ENCODE data around the gene TRAPPC2. TPM values are rescaled to one million over a fixed set of nuclear protein-coding genes. Genes with fewer than 3 reads are reported as not detected.

The TRAPPC2 gene
- total and polyA plus RNA-seq, 2 of the 13 experiments (the other 11 are each of a cell fraction or from before 2014, with no cell fraction given) = 4.4 to 8.1 TPM

- H3K27ac ChIP-seq (ENCODE audit: extremely low read length, insufficient read depth, low read length) = no peak overlapping the region
- H4K20me1 ChIP-seq (ENCODE audit: insufficient read depth, low read length) = no peaks in the 10 kb centered on the region
- no TSS peak for BruUV-seq (replicated peaks)
- in situ Hi-C loops (cut with HindIII; ENCODE audit: extremely low pct_ligation_motif_present, low pct_unique_long_range_greater_than_20kb) = no loop called here
- ChIA-PET CTCF (ENCODE audit: low intra/inter-chr PET ratio, low total read pairs) (no interaction called here), POLR2A (no interaction called here)
- no peak overlapping the region for H3K4me2 ChIP-seq (ENCODE audit: low read depth, low read length)
- no peaks in the 10 kb centered on the region for H3K79me2 ChIP-seq (ENCODE audit: insufficient read depth, low read length)
- no peaks in the 10 kb centered on the region for H3K9me3 ChIP-seq (ENCODE audit: low read length)
- ATAC-seq (no peak), DNase-seq (ENCODE audit: low spot score) (no peak), FAIRE-seq (no peak)
- H3K27me3 ChIP-seq (ENCODE audit: control insufficient read depth in 1 of 2, insufficient read depth in 2 of 2, low read length in 2 of 2) = no peaks in the 10 kb centered on the region
- intact Hi-C loops (cut with micrococcal nuclease; ENCODE audit: unreplicated experiment) = no loop called here
- no peak overlapping the region for H3K4me3 ChIP-seq (replicated peaks in 1 of 3; ENCODE audit: insufficient read depth in 1 of 3, low read depth in 2 of 3, low read length in 3 of 3)
- H3K36me3 ChIP-seq (replicated peaks in 1 of 2; ENCODE audit: control insufficient read depth in 1 of 2, insufficient read depth in 2 of 2, low read length in 2 of 2) = no peaks in the 10 kb centered on the region
- TF ChIP-seq SATB2 (CRISPR knock-in tag; IDR thresholded peaks at IDR 0.05) (no peak), ZNF577 (CRISPR knock-in tag; IDR thresholded peaks at IDR 0.05; ENCODE audit: borderline replicate concordance, low read depth) (no peak), RBM22 (optimal IDR thresholded peaks at IDR 0.05; ENCODE audit: low read length) (no peak), SIN3A (IDR thresholded peaks at IDR 0.05; ENCODE audit: borderline replicate concordance, low read depth, low read length) (no peak), ZBTB7A (CRISPR knock-in tag; IDR thresholded peaks at IDR 0.05) (no peak), ZNF230 (CRISPR knock-in tag; IDR thresholded peaks at IDR 0.05) (no peak)
- no peak overlapping the region for H3K9ac ChIP-seq (ENCODE audit: insufficient read depth, low read depth, low read length)
- H2AFZ ChIP-seq (ENCODE audit: low read length) = no peak overlapping the region
- H3K4me1 ChIP-seq (ENCODE audit: insufficient read depth, low read length) = 0 out of 2 replicates have a peak, but pooled peaks cover 6% of the 10 kb centered on the region
These were observed 66.5 kb downstream of the TRAPPC2 start for GRCh38 chrX:13667919-13668318.

- no TSS peak for BruUV-seq (replicated peaks)
- no peak for DNase-seq (ENCODE audit: low spot score)
- 93% methylated on average over 3 of the region's 3 CpGs for WGBS (ENCODE audit: low lambda C conversion rate)
- intact Hi-C loops (cut with micrococcal nuclease; ENCODE audit: unreplicated experiment) (no loop called here), in situ Hi-C loops (cut with HindIII; ENCODE audit: extremely low pct_ligation_motif_present, low pct_unique_long_range_greater_than_20kb) (no loop called here)
- Histone ChIP-seq H3K27ac (ENCODE audit: extremely low read length, insufficient read depth, low read length) (no peak overlapping the region), H3K79me2 (ENCODE audit: insufficient read depth, low read length) (no peaks in the 10 kb centered on the region), H3K4me1 (ENCODE audit: insufficient read depth, low read length) (0 out of 2 replicates have a peak, but pooled peaks cover 6% of the 10 kb centered on the region), H3K4me3 (replicated peaks in 1 of 3; ENCODE audit: insufficient read depth in 1 of 3, low read depth in 2 of 3, low read length in 3 of 3) (no peak overlapping the region), H3K9ac (ENCODE audit: insufficient read depth, low read depth, low read length) (no peak overlapping the region), H3K36me3 (replicated peaks in 1 of 2; ENCODE audit: control insufficient read depth in 1 of 2, insufficient read depth in 2 of 2, low read length in 2 of 2) (no peaks in the 10 kb centered on the region), H2AFZ (ENCODE audit: low read length) (no peak overlapping the region), H3K4me2 (ENCODE audit: low read depth, low read length) (no peak overlapping the region), H3K27me3 (ENCODE audit: control insufficient read depth in 1 of 2, insufficient read depth in 2 of 2, low read length in 2 of 2) (no peaks in the 10 kb centered on the region), H4K20me1 (ENCODE audit: insufficient read depth, low read length) (no peaks in the 10 kb centered on the region), H3K9me3 (ENCODE audit: low read length) (no peaks in the 10 kb centered on the region)
- ChIA-PET CTCF (ENCODE audit: low intra/inter-chr PET ratio, low total read pairs) (no interaction called here), POLR2A (no interaction called here)
- no peak for ATAC-seq
- no peak for FAIRE-seq
- TF ChIP-seq, protein P1, sequence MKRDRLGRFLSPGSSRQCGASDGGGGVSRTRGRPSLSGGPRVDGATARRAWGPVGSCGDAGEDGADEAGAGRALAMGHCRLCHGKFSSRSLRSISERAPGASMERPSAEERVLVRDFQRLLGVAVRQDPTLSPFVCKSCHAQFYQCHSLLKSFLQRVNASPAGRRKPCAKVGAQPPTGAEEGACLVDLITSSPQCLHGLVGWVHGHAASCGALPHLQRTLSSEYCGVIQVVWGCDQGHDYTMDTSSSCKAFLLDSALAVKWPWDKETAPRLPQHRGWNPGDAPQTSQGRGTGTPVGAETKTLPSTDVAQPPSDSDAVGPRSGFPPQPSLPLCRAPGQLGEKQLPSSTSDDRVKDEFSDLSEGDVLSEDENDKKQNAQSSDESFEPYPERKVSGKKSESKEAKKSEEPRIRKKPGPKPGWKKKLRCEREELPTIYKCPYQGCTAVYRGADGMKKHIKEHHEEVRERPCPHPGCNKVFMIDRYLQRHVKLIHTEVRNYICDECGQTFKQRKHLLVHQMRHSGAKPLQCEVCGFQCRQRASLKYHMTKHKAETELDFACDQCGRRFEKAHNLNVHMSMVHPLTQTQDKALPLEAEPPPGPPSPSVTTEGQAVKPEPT (CRISPR knock-in tag; IDR thresholded peaks at IDR 0.05; ENCODE audit: low read depth) = no peak
- TF ChIP-seq ZBTB26 (CRISPR knock-in tag; IDR thresholded peaks at IDR 0.05; ENCODE audit: borderline replicate concordance) = no peak
- TF ChIP-seq PBX2 (CRISPR knock-in tag; IDR thresholded peaks at IDR 0.05) = no peak
- TF ChIP-seq TBL1XR1 (IDR thresholded peaks at IDR 0.05; ENCODE audit: borderline replicate concordance, low read length, partially characterized antibody) = no peak
- TF ChIP-seq ZNF678 (CRISPR knock-in tag; IDR thresholded peaks at IDR 0.05) = no peak
- TF ChIP-seq, protein P2, sequence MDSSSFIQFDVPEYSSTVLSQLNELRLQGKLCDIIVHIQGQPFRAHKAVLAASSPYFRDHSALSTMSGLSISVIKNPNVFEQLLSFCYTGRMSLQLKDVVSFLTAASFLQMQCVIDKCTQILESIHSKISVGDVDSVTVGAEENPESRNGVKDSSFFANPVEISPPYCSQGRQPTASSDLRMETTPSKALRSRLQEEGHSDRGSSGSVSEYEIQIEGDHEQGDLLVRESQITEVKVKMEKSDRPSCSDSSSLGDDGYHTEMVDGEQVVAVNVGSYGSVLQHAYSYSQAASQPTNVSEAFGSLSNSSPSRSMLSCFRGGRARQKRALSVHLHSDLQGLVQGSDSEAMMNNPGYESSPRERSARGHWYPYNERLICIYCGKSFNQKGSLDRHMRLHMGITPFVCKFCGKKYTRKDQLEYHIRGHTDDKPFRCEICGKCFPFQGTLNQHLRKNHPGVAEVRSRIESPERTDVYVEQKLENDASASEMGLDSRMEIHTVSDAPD (CRISPR knock-in tag; IDR thresholded peaks at IDR 0.05) = no peak
- no peak for TF ChIP-seq BRD4 (CRISPR knock-in tag; IDR thresholded peaks at IDR 0.05)
These were observed 67.6 kb downstream of the TRAPPC2 start for GRCh38 chrX:13666836-13667235.
